K562 (cell line): ENCODE measurements around the gene IFNA16.

Source experiments
- CGGBP1 ChIP-seq: fragments of 250-450 bp; sonication (Bioruptor Pico); IDR thresholded peaks from 2 replicates; pipeline ENCODE4 v1.9.0; 2021; ENCODE audit warnings: mild to moderate bottlenecking
- EHMT2 ChIP-seq: fragments of 450-650 bp; IDR thresholded peaks from 2 replicates; pipeline ENCODE4 v1.6.1; 2018; ENCODE audit warnings: antibody characterized with exemption
- MAFF ChIP-seq: IDR thresholded peaks from 2 replicates; pipeline ENCODE4 v1.6.1; 2012; ENCODE audit warnings: low read length, improper control_type of control experiment
- MBD1 ChIP-seq: fragments of 250-450 bp; sonication (Bioruptor Pico); IDR thresholded peaks from 2 replicates; pipeline ENCODE4 v1.8.0; 2022; ENCODE audit warnings: inconsistent platforms
- PHF20 ChIP-seq: fragments of 450-650 bp; IDR thresholded peaks from 2 replicates; pipeline ENCODE4 v1.6.1; 2018; ENCODE audit not compliant: partially characterized antibody
- SETDB1 ChIP-seq: IDR thresholded peaks from one replicate; pipeline ENCODE4 v1.6.1; 2012; ENCODE audit warnings: low read length, control low read depth, inconsistent platforms
- SP2 ChIP-seq: IDR thresholded peaks from 2 replicates; pipeline ENCODE4 v1.6.1; 2011; ENCODE audit warnings: mild to moderate bottlenecking, low read depth, low read length, moderate library complexity; ENCODE audit not compliant: poor library complexity, severe bottlenecking; ENCODE audit errors: extremely low read depth
- SREBF1 ChIP-seq: fragments of 150-350 bp; IDR thresholded peaks from 2 replicates; pipeline ENCODE4 v1.6.1; 2014; ENCODE audit warnings: antibody characterized with exemption, low read depth, low read length, borderline replicate concordance
- ZNF140 ChIP-seq: fragments of 250-450 bp; sonication (Bioruptor Pico); IDR thresholded peaks from 2 replicates; pipeline ENCODE4 v1.8.0; 2021; ENCODE audit warnings: moderate library complexity, mild to moderate bottlenecking, inconsistent platforms
- ZSCAN29 ChIP-seq: fragments of 450-650 bp; IDR thresholded peaks from 2 replicates; pipeline ENCODE4 v1.6.1; 2017
- TF ChIP-seq, protein P1 (sequence below), 3 experiments: IDR thresholded peaks in 2 of 3; conservative IDR thresholded peaks in 1 of 3; 2 replicates each; pipeline ENCODE4 v1.5.1; 2011 to 2012; ENCODE audit warnings: low read length in 3 of 3, mild to moderate bottlenecking in 3 of 3, control low read depth in 2 of 3, improper control_type of control experiment in 1 of 3, inconsistent platforms in 1 of 3, low read depth in 1 of 3, mixed read lengths in 1 of 3, moderate library complexity in 1 of 3; ENCODE audit not compliant: insufficient read depth in 2 of 3
- TF ChIP-seq, protein P2 (sequence below): fragments of 250-450 bp; sonication (Bioruptor Pico); IDR thresholded peaks from 2 replicates; pipeline ENCODE4 v1.4.0; 2020

DNA sequence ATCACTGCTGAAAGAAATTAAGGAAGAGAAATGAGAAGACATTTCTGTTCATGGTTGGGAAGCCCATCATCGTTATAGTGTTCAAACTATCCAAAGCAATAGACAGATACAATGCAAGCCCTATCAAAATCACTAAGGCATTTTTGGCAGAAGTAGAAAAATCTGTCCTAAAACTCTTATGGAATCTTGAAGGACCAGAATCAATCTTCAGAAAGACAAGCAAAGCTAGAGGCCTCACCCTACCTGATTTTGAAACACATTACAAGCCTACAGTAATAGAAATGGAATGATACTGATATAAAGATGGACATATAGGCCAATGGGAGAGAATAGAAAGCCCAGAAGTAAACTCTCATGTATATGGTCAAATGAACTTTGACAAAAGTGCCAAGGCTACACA is 45.8 kb downstream of the IFNA16 start:
- TF ChIP-seq MAFF (no peak), ZSCAN29 (no peak), MBD1 (CRISPR knock-in tag) (no peak), PHF20 (no peak), CGGBP1 (CRISPR knock-in tag) (no peak), SP2 (no peak), EHMT2 (no peak), ZNF140 (CRISPR knock-in tag) (no peak), SREBF1 (no peak), SETDB1 (no peak)
- TF ChIP-seq, protein P1, sequence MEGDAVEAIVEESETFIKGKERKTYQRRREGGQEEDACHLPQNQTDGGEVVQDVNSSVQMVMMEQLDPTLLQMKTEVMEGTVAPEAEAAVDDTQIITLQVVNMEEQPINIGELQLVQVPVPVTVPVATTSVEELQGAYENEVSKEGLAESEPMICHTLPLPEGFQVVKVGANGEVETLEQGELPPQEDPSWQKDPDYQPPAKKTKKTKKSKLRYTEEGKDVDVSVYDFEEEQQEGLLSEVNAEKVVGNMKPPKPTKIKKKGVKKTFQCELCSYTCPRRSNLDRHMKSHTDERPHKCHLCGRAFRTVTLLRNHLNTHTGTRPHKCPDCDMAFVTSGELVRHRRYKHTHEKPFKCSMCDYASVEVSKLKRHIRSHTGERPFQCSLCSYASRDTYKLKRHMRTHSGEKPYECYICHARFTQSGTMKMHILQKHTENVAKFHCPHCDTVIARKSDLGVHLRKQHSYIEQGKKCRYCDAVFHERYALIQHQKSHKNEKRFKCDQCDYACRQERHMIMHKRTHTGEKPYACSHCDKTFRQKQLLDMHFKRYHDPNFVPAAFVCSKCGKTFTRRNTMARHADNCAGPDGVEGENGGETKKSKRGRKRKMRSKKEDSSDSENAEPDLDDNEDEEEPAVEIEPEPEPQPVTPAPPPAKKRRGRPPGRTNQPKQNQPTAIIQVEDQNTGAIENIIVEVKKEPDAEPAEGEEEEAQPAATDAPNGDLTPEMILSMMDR (IDR thresholded peaks at IDR 0.05 in 2 of 3, conservative IDR thresholded peaks at IDR 0.05 in 1 of 3; ENCODE audit: insufficient read depth in 2 of 3, low read depth in 1 of 3, low read length in 3 of 3) = no peak
- TF ChIP-seq, protein P2, sequence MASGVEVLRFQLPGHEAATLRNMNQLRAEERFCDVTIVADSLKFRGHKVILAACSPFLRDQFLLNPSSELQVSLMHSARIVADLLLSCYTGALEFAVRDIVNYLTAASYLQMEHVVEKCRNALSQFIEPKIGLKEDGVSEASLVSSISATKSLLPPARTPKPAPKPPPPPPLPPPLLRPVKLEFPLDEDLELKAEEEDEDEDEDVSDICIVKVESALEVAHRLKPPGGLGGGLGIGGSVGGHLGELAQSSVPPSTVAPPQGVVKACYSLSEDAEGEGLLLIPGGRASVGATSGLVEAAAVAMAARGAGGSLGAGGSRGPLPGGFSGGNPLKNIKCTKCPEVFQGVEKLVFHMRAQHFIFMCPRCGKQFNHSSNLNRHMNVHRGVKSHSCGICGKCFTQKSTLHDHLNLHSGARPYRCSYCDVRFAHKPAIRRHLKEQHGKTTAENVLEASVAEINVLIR (CRISPR knock-in tag) = no peak
